ENCODE data around the gene F2.
A peak's percentile ranks its signal among the peaks of the same experiment; 100 is the strongest.
"Not testable (repeated sequence)": the region's sequence is repeated elsewhere in the genome, so short reads cannot be mapped to it uniquely, and the experiment has no call there.

The F2 gene

DNA sequence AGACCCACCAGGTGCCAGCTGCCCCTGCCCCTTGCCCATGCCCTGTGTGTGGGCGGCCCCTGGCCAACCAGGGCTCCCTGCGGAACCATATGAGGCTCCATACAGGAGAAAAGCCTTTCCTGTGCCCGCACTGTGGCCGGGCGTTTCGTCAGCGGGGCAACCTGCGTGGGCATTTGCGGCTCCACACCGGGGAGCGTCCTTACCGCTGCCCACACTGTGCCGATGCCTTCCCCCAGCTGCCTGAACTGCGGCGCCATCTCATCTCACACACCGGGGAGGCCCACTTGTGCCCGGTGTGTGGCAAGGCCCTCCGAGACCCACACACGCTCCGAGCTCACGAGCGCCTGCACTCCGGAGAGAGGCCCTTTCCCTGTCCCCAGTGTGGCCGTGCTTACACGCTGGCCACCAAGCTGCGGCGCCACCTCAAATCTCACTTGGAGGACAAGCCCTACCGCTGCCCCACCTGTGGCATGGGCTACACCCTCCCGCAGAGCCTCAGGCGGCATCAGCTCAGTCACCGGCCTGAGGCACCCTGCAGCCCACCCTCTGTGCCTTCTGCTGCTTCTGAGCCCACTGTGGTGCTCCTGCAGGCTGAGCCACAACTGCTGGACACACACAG is 13.8 kb upstream of the F2 start:
- no peak overlapping the region for H3K23ac ChIP-seq (ENCODE audit: low read depth, low read length, poor library complexity)
- H3K4me1 ChIP-seq (ENCODE audit: control insufficient read depth in 2 of 2, insufficient read depth in 1 of 2, low read depth in 1 of 2, low read length in 2 of 2) = peaks cover 3 to 4% of the 10 kb centered on the region in 2 donors
- H2AK5ac ChIP-seq (ENCODE audit: low read depth, low read length) = no peak overlapping the region
- H3K27me3 ChIP-seq (ENCODE audit: control insufficient read depth in 3 of 3, insufficient read depth in 3 of 3, low read depth in 1 of 3, low read length in 3 of 3) = no peaks in the 10 kb centered on the region
- H3K4me3 ChIP-seq (ENCODE audit: low read length in 2 of 2) = no peak overlapping the region
- H3K79me1 ChIP-seq (ENCODE audit: low read depth, low read length) = peaks cover 2% of the 10 kb centered on the region
- WGBS, 2 donors (ENCODE audit: extremely low coverage in 2 of 2, insufficient read length in 2 of 2, insufficient replicate concordance in 1 of 2) = no CpG with 5 or more reads among the region's 31 CpGs
- H3K9me3 ChIP-seq (replicated peaks in 1 of 2; ENCODE audit: control insufficient read depth in 2 of 2, insufficient read depth in 1 of 2, low read depth in 1 of 2, low read length in 2 of 2) = no peaks in the 10 kb centered on the region
- no peak overlapping the region for H3K18ac ChIP-seq (ENCODE audit: low read length)
- H3K36me3 ChIP-seq (replicated peaks in 1 of 2; ENCODE audit: control insufficient read depth in 2 of 2, insufficient read depth in 2 of 2, low read length in 2 of 2) = peaks cover 34 to 55% of the 10 kb centered on the region in 2 donors
- no peak overlapping the region for H2BK12ac ChIP-seq (ENCODE audit: low read length)
- peak overlapping the region; percentile 69 for H2BK5ac ChIP-seq (ENCODE audit: low read length)
- no peak overlapping the region for H4K8ac ChIP-seq (ENCODE audit: low read depth, low read length)
- DNase-seq (ENCODE audit: low spot score) = no peak
- no peak overlapping the region for H3K27ac ChIP-seq (replicated peaks; ENCODE audit: low read length)
- no peak overlapping the region for H3K4ac ChIP-seq (ENCODE audit: low read length)
- no peak overlapping the region for H2AFZ ChIP-seq (ENCODE audit: low read length)
- no peak overlapping the region for H3K4me2 ChIP-seq (ENCODE audit: insufficient read depth, low read length, poor library complexity, severe bottlenecking)
- H3K9ac ChIP-seq (ENCODE audit: low read depth, low read length, poor library complexity) = no peak overlapping the region
- H4K91ac ChIP-seq (ENCODE audit: low read depth, low read length, poor library complexity) = no peak overlapping the region
- no peak overlapping the region for H2BK15ac ChIP-seq (ENCODE audit: low read length)
- no peak overlapping the region for H2BK120ac ChIP-seq (ENCODE audit: low read depth, low read length)
- no peak overlapping the region for H3K14ac ChIP-seq (ENCODE audit: low read length)

DNA sequence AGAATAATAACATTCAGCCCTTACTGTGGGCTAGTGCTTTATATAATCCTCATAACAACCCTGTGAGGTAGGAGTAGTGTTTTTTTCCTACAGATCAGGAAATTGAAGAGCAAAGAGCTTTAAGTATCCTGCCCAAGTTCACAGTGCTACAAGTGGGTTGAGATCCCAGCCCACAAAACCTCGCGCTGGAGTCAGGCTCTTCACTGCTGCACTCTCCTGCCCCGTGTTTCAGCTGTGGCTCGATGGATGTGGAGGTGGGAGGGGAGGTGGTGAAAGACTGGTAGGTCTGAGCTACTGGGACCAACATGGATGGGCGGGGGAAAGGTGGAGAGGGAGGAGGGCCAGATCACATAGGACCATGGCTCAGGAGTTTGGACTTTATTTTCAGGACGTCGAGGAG is 12.1 kb upstream of the F2 start:
- H2BK15ac ChIP-seq (ENCODE audit: low read length) = no peak overlapping the region
- H3K9me3 ChIP-seq (replicated peaks in 1 of 2; ENCODE audit: control insufficient read depth in 2 of 2, insufficient read depth in 1 of 2, low read depth in 1 of 2, low read length in 2 of 2) = no peaks in the 10 kb centered on the region
- H2BK12ac ChIP-seq (ENCODE audit: low read length) = no peak overlapping the region
- no peak overlapping the region for H2AK5ac ChIP-seq (ENCODE audit: low read depth, low read length)
- DNase-seq (ENCODE audit: low spot score) = no peak
- no CpG with 5 or more reads among the region's 7 CpGs for WGBS, 2 donors (ENCODE audit: extremely low coverage in 2 of 2, insufficient read length in 2 of 2, insufficient replicate concordance in 1 of 2)
- H2BK120ac ChIP-seq (ENCODE audit: low read depth, low read length) = no peak overlapping the region
- no peak overlapping the region for H3K4ac ChIP-seq (ENCODE audit: low read length)
- H4K8ac ChIP-seq (ENCODE audit: low read depth, low read length) = no peak overlapping the region
- no peaks in the 10 kb centered on the region for H3K79me1 ChIP-seq (ENCODE audit: low read depth, low read length)
- no peak overlapping the region for H3K4me2 ChIP-seq (ENCODE audit: insufficient read depth, low read length, poor library complexity, severe bottlenecking)
- no peak overlapping the region for H2AFZ ChIP-seq (ENCODE audit: low read length)
- H2BK5ac ChIP-seq (ENCODE audit: low read length) = no peak overlapping the region
- no peak overlapping the region for H3K18ac ChIP-seq (ENCODE audit: low read length)
- H3K9ac ChIP-seq (ENCODE audit: low read depth, low read length, poor library complexity) = peak overlapping the region; percentile 57
- H3K4me3 ChIP-seq (ENCODE audit: low read length in 2 of 2) = no peak overlapping the region
- H4K91ac ChIP-seq (ENCODE audit: low read depth, low read length, poor library complexity) = no peak overlapping the region
- no peaks in the 10 kb centered on the region for H3K27me3 ChIP-seq (ENCODE audit: control insufficient read depth in 3 of 3, insufficient read depth in 3 of 3, low read depth in 1 of 3, low read length in 3 of 3)
- no peak overlapping the region for H3K23ac ChIP-seq (ENCODE audit: low read depth, low read length, poor library complexity)
- H3K36me3 ChIP-seq (replicated peaks in 1 of 2; ENCODE audit: control insufficient read depth in 2 of 2, insufficient read depth in 2 of 2, low read length in 2 of 2) = peaks cover 34 to 55% of the 10 kb centered on the region in 2 donors
- peaks cover 0 to under 1% of the 10 kb centered on the region in 2 donors for H3K4me1 ChIP-seq (ENCODE audit: control insufficient read depth in 2 of 2, insufficient read depth in 1 of 2, low read depth in 1 of 2, low read length in 2 of 2)
- no peak overlapping the region for H3K14ac ChIP-seq (ENCODE audit: low read length)
- H3K27ac ChIP-seq (replicated peaks; ENCODE audit: low read length) = no peak overlapping the region

DNA sequence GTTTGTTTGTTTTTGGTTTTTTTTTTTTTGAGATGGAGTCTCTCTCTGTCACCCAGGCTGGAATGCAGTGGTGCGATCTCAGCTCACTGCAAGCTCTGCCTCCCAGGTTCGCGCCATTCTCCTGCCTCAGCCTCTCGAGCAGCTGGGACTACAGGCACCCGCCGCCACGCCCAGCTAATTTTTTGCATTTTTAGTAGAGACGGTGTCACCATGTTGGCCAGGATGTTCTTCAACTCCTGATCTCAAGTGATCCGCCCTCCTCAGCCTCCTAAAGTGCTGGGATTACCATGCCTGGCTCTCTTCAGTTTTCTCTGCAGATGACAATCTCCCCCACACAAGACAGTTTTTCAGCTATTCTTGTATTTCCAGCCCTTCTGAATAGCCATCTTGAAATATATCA is 9.7 kb upstream of the F2 start:
- H4K91ac ChIP-seq (ENCODE audit: low read depth, low read length, poor library complexity); H3K4me2 ChIP-seq (ENCODE audit: insufficient read depth, low read length, poor library complexity, severe bottlenecking); H3K4me3 ChIP-seq (ENCODE audit: low read length in 2 of 2); H3K9me3 ChIP-seq (replicated peaks in 1 of 2; ENCODE audit: control insufficient read depth in 2 of 2, insufficient read depth in 1 of 2, low read depth in 1 of 2, low read length in 2 of 2); H2BK5ac ChIP-seq (ENCODE audit: low read length); H3K4ac ChIP-seq (ENCODE audit: low read length); H3K14ac ChIP-seq (ENCODE audit: low read length); H3K79me1 ChIP-seq (ENCODE audit: low read depth, low read length); H3K27me3 ChIP-seq (ENCODE audit: control insufficient read depth in 3 of 3, insufficient read depth in 3 of 3, low read depth in 1 of 3, low read length in 3 of 3); H2AK5ac ChIP-seq (ENCODE audit: low read depth, low read length); DNase-seq (ENCODE audit: low spot score); H3K9ac ChIP-seq (ENCODE audit: low read depth, low read length, poor library complexity); H3K23ac ChIP-seq (ENCODE audit: low read depth, low read length, poor library complexity); H4K8ac ChIP-seq (ENCODE audit: low read depth, low read length); H2BK15ac ChIP-seq (ENCODE audit: low read length); H2BK120ac ChIP-seq (ENCODE audit: low read depth, low read length); H2BK12ac ChIP-seq (ENCODE audit: low read length); H3K4me1 ChIP-seq (ENCODE audit: control insufficient read depth in 2 of 2, insufficient read depth in 1 of 2, low read depth in 1 of 2, low read length in 2 of 2); H2AFZ ChIP-seq (ENCODE audit: low read length); H3K27ac ChIP-seq (replicated peaks; ENCODE audit: low read length); H3K18ac ChIP-seq (ENCODE audit: low read length): not testable (repeated sequence)
- peaks cover 20 to 33% of the 10 kb centered on the region in 2 donors for H3K36me3 ChIP-seq (replicated peaks in 1 of 2; ENCODE audit: control insufficient read depth in 2 of 2, insufficient read depth in 2 of 2, low read length in 2 of 2)
- no CpG with 5 or more reads among the region's 9 CpGs for WGBS, 2 donors (ENCODE audit: extremely low coverage in 2 of 2, insufficient read length in 2 of 2, insufficient replicate concordance in 1 of 2)

DNA sequence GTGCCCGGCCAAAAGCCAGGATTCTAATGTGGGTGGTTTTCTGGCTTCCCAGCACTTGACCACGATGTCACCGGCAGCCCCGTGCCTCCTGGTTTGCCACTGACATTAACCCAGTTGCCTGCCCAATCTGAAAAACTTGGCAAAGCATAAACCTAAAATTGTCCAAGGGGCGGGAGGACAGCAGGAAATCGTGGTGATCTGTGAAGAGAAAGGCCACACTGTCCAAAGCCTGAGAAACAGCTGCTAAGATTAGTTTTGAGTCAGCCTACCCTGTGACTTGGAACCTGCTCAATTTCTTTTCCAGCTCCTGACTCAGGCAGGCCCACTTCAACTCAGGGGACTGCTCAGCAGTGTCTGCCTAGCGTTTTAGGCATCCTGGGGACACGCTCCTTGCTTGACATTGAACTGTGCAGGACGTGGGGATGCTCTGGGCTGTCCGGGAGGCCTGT is 8.2 kb upstream of the F2 start:
- Histone ChIP-seq H2AFZ (ENCODE audit: low read length) (peak overlapping the region; percentile 41), H3K9me3 (replicated peaks in 1 of 2; ENCODE audit: control insufficient read depth in 2 of 2, insufficient read depth in 1 of 2, low read depth in 1 of 2, low read length in 2 of 2) (peaks cover 0 to 2% of the 10 kb centered on the region in 2 donors), H3K4me1 (ENCODE audit: control insufficient read depth in 2 of 2, insufficient read depth in 1 of 2, low read depth in 1 of 2, low read length in 2 of 2) (no peaks in the 10 kb centered on the region), H3K27me3 (ENCODE audit: control insufficient read depth in 3 of 3, insufficient read depth in 3 of 3, low read depth in 1 of 3, low read length in 3 of 3) (no peaks in the 10 kb centered on the region), H3K23ac (ENCODE audit: low read depth, low read length, poor library complexity) (no peak overlapping the region), H4K8ac (ENCODE audit: low read depth, low read length) (no peak overlapping the region), H3K27ac (replicated peaks; ENCODE audit: low read length) (no peak overlapping the region), H3K14ac (ENCODE audit: low read length) (no peak overlapping the region), H4K91ac (ENCODE audit: low read depth, low read length, poor library complexity) (no peak overlapping the region), H2AK5ac (ENCODE audit: low read depth, low read length) (no peak overlapping the region), H2BK12ac (ENCODE audit: low read length) (no peak overlapping the region), H3K18ac (ENCODE audit: low read length) (no peak overlapping the region), H2BK15ac (ENCODE audit: low read length) (no peak overlapping the region), H3K4me3 (ENCODE audit: low read length in 2 of 2) (no peak overlapping the region), H3K4ac (ENCODE audit: low read length) (no peak overlapping the region), H3K4me2 (ENCODE audit: insufficient read depth, low read length, poor library complexity, severe bottlenecking) (no peak overlapping the region), H3K79me1 (ENCODE audit: low read depth, low read length) (no peaks in the 10 kb centered on the region), H3K9ac (ENCODE audit: low read depth, low read length, poor library complexity) (no peak overlapping the region), H3K36me3 (replicated peaks in 1 of 2; ENCODE audit: control insufficient read depth in 2 of 2, insufficient read depth in 2 of 2, low read length in 2 of 2) (peaks cover 7 to 18% of the 10 kb centered on the region in 2 donors), H2BK120ac (ENCODE audit: low read depth, low read length) (no peak overlapping the region), H2BK5ac (ENCODE audit: low read length) (no peak overlapping the region)
- no peak for DNase-seq (ENCODE audit: low spot score)
- no CpG with 5 or more reads among the region's 10 CpGs for WGBS, 2 donors (ENCODE audit: extremely low coverage in 2 of 2, insufficient read length in 2 of 2, insufficient replicate concordance in 1 of 2)

Data from neuronal stem cell (in vitro differentiated cells).